Astrocyte of the spinal cord (primary cell): ENCODE measurements around the gene HRH1.

ENCODE experiments used
- DNase-seq: peaks from one replicate; pipeline ENCODE4 v3.0.0; 2011; ENCODE audit warnings: low read depth, low spot score
- H3K4me3 ChIP-seq: 2 replicates; pipeline ENCODE4 v1.5.1; 2011; ENCODE audit warnings: low read depth, mild to moderate bottlenecking, low read length, moderate library complexity
- CTCF ChIP-seq: IDR thresholded peaks from 2 replicates; pipeline ENCODE4 v1.5.1; 2012; ENCODE audit warnings: low read depth, mild to moderate bottlenecking, low read length, inconsistent platforms
- in situ Hi-C: cut with HindIII; loops from 2 replicates; pipeline ENCODE4 v1.10.0; 2017; ENCODE audit warnings: low sequenced_read_pairs

The HRH1 gene

GRCh38 chr3:11185144-11185543 lies 30.9 kb downstream of the HRH1 start:
- TF ChIP-seq CTCF: no peak
- in situ Hi-C loops: no loop called here
- DNase-seq: no peak
- H3K4me3 ChIP-seq: no peak overlapping the region

GRCh38 chr3:11185564-11186317 lies 31.4 kb downstream of the HRH1 start:
- DNase-seq: peak; percentile 91
- in situ Hi-C loops: no loop called here

GRCh38 chr3:11186318-11186692 lies 32.0 kb downstream of the HRH1 start:
- no peak overlapping the region for H3K4me3 ChIP-seq
- in situ Hi-C loops: no loop called here
- no peak for DNase-seq
- TF ChIP-seq CTCF: no peak

More at GRCh38 chr3:11185564-11186317, 31.4 kb downstream of the HRH1 start:
- no peak for TF ChIP-seq CTCF
- H3K4me3 ChIP-seq: no peak overlapping the region

- TF ChIP-seq CTCF: no peak
- no peak overlapping the region for H3K4me3 ChIP-seq
- DNase-seq: no peak
- in situ Hi-C loops: no loop called here
Measured at GRCh38 chr3:11186771-11187191, 32.5 kb downstream of the HRH1 start.

- no peak for DNase-seq
- no peak overlapping the region for H3K4me3 ChIP-seq
- no peak for TF ChIP-seq CTCF
- in situ Hi-C loops: no loop called here
Measured at GRCh38 chr3:11187681-11188080, 33.4 kb downstream of the HRH1 start.

GRCh38 chr3:11188231-11188630 lies 33.9 kb downstream of the HRH1 start:
- in situ Hi-C loops: no loop called here
- no peak for TF ChIP-seq CTCF
- no peak overlapping the region for H3K4me3 ChIP-seq
- DNase-seq: no peak

- in situ Hi-C loops: no loop called here
- DNase-seq: peak; percentile 35
- H3K4me3 ChIP-seq: no peak overlapping the region
- no peak for TF ChIP-seq CTCF
Measured at GRCh38 chr3:11195201-11195600, 40.9 kb downstream of the HRH1 start.
